HEK293 (cell line): Measurements from ENCODE around the gene TNIK.

Experiments used
- CTCF ChIA-PET: fragments of 350-600 bp; formaldehyde crosslinking; extraction: SDS; loops from one replicate; lab custom pipeline; 2021; ENCODE audit warnings: antibody characterized with exemption; lab: Yijun Ruan, JAX
- POLR2A ChIA-PET: fragments of 300-600 bp; formaldehyde crosslinking; extraction: SDS; loops from one replicate; lab custom pipeline; 2020; ENCODE audit warnings: antibody characterized with exemption, inconsistent platforms; lab: Yijun Ruan, JAX
- H3K27ac ChIP-seq: fragments of 200-500 bp; sonication (Bioruptor generic); 2 replicates; pipeline ENCODE4 v1.5.1; 2014; ENCODE audit warnings: low read depth, low read length, control low read depth, inconsistent platforms; ENCODE audit errors: extremely low read depth
- H3K36me3 ChIP-seq, 2 experiments: fragments of 200-500 bp in 1 of 2; sonication (Bioruptor generic) in 1 of 2; 1 replicate in 1 of 2; 2 replicates in 1 of 2; pipeline ENCODE4 v1.5.1; 2014 to 2017; ENCODE audit warnings: inconsistent platforms in 2 of 2, low read length in 2 of 2; ENCODE audit not compliant: control insufficient read depth in 2 of 2, insufficient read depth in 1 of 2
- H3K4me1 ChIP-seq: fragments of 200-500 bp; sonication (Bioruptor generic); 2 replicates; pipeline ENCODE4 v1.5.1; 2014; ENCODE audit warnings: mild to moderate bottlenecking, low read length, inconsistent platforms; ENCODE audit not compliant: control insufficient read depth, insufficient read depth
- H3K4me3 ChIP-seq: 2 replicates; pipeline ENCODE4 v1.5.1; 2011; ENCODE audit warnings: low read depth, mild to moderate bottlenecking, control low read depth, low read length, moderate library complexity
- H3K9me3 ChIP-seq: fragments of 200-500 bp; sonication (Bioruptor generic); 2 replicates; pipeline ENCODE4 v1.5.1; 2014; ENCODE audit warnings: low read depth, low read length, inconsistent platforms; ENCODE audit not compliant: control insufficient read depth, insufficient read depth
- GLI4 ChIP-seq: fragments of 450-650 bp; formaldehyde crosslinking; IDR thresholded peaks from 2 replicates; pipeline ENCODE4 v1.5.1; 2016; ENCODE audit warnings: missing biosample characterization, missing genetic modification characterization
- MZF1 ChIP-seq: fragments of 450-650 bp; formaldehyde crosslinking; IDR thresholded peaks from 2 replicates; pipeline ENCODE4 v1.5.1; 2017; ENCODE audit warnings: missing biosample characterization, missing genetic modification characterization, borderline replicate concordance
- SP3 ChIP-seq: fragments of 450-650 bp; formaldehyde crosslinking; IDR thresholded peaks from 2 replicates; pipeline ENCODE4 v1.5.1; 2016; ENCODE audit warnings: missing biosample characterization, missing genetic modification characterization
- TRIM28 ChIP-seq: IDR thresholded peaks from 2 replicates; pipeline ENCODE4 v1.6.1; 2011; ENCODE audit warnings: low read length, control low read depth, borderline replicate concordance
- ZFP41 ChIP-seq: fragments of 450-650 bp; formaldehyde crosslinking; IDR thresholded peaks from 2 replicates; pipeline ENCODE4 v1.5.1; 2016; ENCODE audit warnings: missing biosample characterization, missing genetic modification characterization, borderline replicate concordance
- ZIC2 ChIP-seq: fragments of 450-650 bp; formaldehyde crosslinking; IDR thresholded peaks from 2 replicates; pipeline ENCODE4 v1.5.1; 2016; ENCODE audit warnings: missing biosample characterization, missing genetic modification characterization
- ZNF121 ChIP-seq: fragments of 450-650 bp; formaldehyde crosslinking; IDR thresholded peaks from 2 replicates; pipeline ENCODE4 v1.5.1; 2016; ENCODE audit warnings: missing biosample characterization, missing genetic modification characterization
- ZNF133 ChIP-seq: fragments of 450-650 bp; formaldehyde crosslinking; IDR thresholded peaks from 2 replicates; pipeline ENCODE4 v1.5.1; 2016; ENCODE audit warnings: missing biosample characterization, missing genetic modification characterization
- ZNF155 ChIP-seq: fragments of 450-650 bp; formaldehyde crosslinking; IDR thresholded peaks from 2 replicates; pipeline ENCODE4 v1.5.1; 2016; ENCODE audit warnings: missing biosample characterization, missing genetic modification characterization
- ZNF175 ChIP-seq: fragments of 450-650 bp; formaldehyde crosslinking; IDR thresholded peaks from 2 replicates; pipeline ENCODE4 v1.5.1; 2016; ENCODE audit warnings: missing biosample characterization, missing genetic modification characterization
- ZNF292 ChIP-seq: fragments of 450-650 bp; formaldehyde crosslinking; IDR thresholded peaks from 2 replicates; pipeline ENCODE4 v1.5.1; 2016; ENCODE audit warnings: low read depth, missing biosample characterization, missing genetic modification characterization, borderline replicate concordance
- ZNF404 ChIP-seq: fragments of 450-650 bp; formaldehyde crosslinking; IDR thresholded peaks from 2 replicates; pipeline ENCODE4 v1.5.1; 2017; ENCODE audit warnings: missing biosample characterization, missing genetic modification characterization
- ZNF473 ChIP-seq: fragments of 450-650 bp; formaldehyde crosslinking; IDR thresholded peaks from 2 replicates; pipeline ENCODE4 v1.5.1; 2017; ENCODE audit warnings: missing biosample characterization, missing genetic modification characterization
- ZNF560 ChIP-seq: fragments of 450-650 bp; formaldehyde crosslinking; IDR thresholded peaks from 2 replicates; pipeline ENCODE4 v1.5.1; 2017; ENCODE audit warnings: missing biosample characterization, missing genetic modification characterization, borderline replicate concordance
- ZNF585B ChIP-seq: fragments of 450-650 bp; formaldehyde crosslinking; IDR thresholded peaks from 2 replicates; pipeline ENCODE4 v1.5.1; 2016; ENCODE audit warnings: missing biosample characterization, missing genetic modification characterization
- ZNF596 ChIP-seq: fragments of 450-650 bp; IDR thresholded peaks from 2 replicates; pipeline ENCODE4 v1.5.0; 2018; ENCODE audit warnings: missing biosample characterization, mild to moderate bottlenecking, missing genetic modification characterization, moderate library complexity
- ZNF623 ChIP-seq: fragments of 450-650 bp; formaldehyde crosslinking; IDR thresholded peaks from 2 replicates; pipeline ENCODE4 v1.5.1; 2016; ENCODE audit warnings: missing biosample characterization, missing genetic modification characterization
- ZNF747 ChIP-seq: fragments of 450-650 bp; formaldehyde crosslinking; IDR thresholded peaks from 2 replicates; pipeline ENCODE4 v1.5.1; 2016; ENCODE audit warnings: missing biosample characterization, missing genetic modification characterization
- ZNF792 ChIP-seq: fragments of 450-650 bp; formaldehyde crosslinking; IDR thresholded peaks from 2 replicates; pipeline ENCODE4 v1.5.1; 2016; ENCODE audit warnings: missing biosample characterization, missing genetic modification characterization
- TF ChIP-seq, protein P1 (sequence below): fragments of 450-650 bp; formaldehyde crosslinking; IDR thresholded peaks from 2 replicates; pipeline ENCODE4; 2016; ENCODE audit warnings: missing biosample characterization, missing genetic modification characterization
- TF ChIP-seq, protein P2 (sequence below): fragments of 450-650 bp; formaldehyde crosslinking; IDR thresholded peaks from 2 replicates; pipeline ENCODE4 v1.5.1; 2016; ENCODE audit warnings: missing biosample characterization, missing genetic modification characterization
- TF ChIP-seq, protein P3 (sequence below): fragments of 450-650 bp; formaldehyde crosslinking; IDR thresholded peaks from 2 replicates; pipeline ENCODE4 v1.5.1; 2016; ENCODE audit warnings: missing biosample characterization, missing genetic modification characterization
- TF ChIP-seq, protein P4 (sequence below): fragments of 450-650 bp; formaldehyde crosslinking; IDR thresholded peaks from 2 replicates; pipeline ENCODE4 v1.5.0; 2017; ENCODE audit warnings: missing biosample characterization, missing genetic modification characterization, borderline replicate concordance

The TNIK gene

DNA sequence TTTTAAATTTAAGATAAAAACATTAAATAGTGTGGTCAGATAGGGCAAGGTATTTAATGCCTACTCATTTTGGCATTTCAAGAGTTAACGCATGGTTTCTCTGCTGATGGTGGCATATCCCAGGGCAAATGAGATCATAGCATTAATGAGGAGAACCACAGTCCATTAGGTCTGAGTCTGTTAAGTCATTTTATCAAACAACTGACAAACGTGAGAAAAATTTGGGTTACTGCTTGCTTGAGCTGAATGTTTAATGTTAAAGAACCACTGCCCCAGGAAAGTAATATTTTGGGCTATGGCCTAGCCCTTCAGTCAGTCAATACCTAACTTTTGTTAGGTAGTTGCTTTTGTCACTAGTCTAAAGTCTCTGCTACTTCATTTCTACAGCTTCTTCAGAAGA is 395.7 kb downstream of the TNIK start:
- ChIA-PET POLR2A (no interaction called here), CTCF (interaction anchor here (0.5 kb wide), 2 partner anchors 38 to 123 kb away, joined by 3 read pairs; partner anchors contain the start of gene SLC2A2)
- no peak overlapping the region for H3K27ac ChIP-seq
- peaks cover 0 to 18% of the 10 kb centered on the region in 2 experiments; a peak in 1 of 3 replicates for H3K36me3 ChIP-seq
- no peaks in the 10 kb centered on the region for H3K9me3 ChIP-seq
- TF ChIP-seq, protein P1, sequence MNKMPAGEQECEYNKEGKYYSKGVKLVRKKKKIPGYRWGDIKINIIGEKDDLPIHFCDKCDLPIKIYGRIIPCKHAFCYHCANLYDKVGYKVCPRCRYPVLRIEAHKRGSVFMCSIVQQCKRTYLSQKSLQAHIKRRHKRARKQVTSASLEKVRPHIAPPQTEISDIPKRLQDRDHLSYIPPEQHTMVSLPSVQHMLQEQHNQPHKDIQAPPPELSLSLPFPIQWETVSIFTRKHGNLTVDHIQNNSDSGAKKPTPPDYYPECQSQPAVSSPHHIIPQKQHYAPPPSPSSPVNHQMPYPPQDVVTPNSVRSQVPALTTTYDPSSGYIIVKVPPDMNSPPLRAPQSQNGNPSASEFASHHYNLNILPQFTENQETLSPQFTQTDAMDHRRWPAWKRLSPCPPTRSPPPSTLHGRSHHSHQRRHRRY (tag by site-specific recombination), result no peak
- TF ChIP-seq ZNF133, result no peak
- TF ChIP-seq ZNF155 (tag by site-specific recombination), result no peak
- TF ChIP-seq ZNF585B (tag by site-specific recombination), result no peak
- no peak for TF ChIP-seq ZNF473 (tag by site-specific recombination)
- TF ChIP-seq, protein P2, sequence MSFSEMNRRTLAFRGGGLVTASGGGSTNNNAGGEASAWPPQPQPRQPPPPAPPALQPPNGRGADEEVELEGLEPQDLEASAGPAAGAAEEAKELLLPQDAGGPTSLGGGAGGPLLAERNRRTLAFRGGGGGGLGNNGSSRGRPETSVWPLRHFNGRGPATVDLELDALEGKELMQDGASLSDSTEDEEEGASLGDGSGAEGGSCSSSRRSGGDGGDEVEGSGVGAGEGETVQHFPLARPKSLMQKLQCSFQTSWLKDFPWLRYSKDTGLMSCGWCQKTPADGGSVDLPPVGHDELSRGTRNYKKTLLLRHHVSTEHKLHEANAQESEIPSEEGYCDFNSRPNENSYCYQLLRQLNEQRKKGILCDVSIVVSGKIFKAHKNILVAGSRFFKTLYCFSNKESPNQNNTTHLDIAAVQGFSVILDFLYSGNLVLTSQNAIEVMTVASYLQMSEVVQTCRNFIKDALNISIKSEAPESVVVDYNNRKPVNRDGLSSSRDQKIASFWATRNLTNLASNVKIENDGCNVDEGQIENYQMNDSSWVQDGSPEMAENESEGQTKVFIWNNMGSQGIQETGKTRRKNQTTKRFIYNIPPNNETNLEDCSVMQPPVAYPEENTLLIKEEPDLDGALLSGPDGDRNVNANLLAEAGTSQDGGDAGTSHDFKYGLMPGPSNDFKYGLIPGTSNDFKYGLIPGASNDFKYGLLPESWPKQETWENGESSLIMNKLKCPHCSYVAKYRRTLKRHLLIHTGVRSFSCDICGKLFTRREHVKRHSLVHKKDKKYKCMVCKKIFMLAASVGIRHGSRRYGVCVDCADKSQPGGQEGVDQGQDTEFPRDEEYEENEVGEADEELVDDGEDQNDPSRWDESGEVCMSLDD (tag by site-specific recombination), result no peak
- no peak for TF ChIP-seq ZNF404 (tag by site-specific recombination)
- TF ChIP-seq ZNF623 (tag by site-specific recombination), result no peak
- no peak for TF ChIP-seq ZNF792 (tag by site-specific recombination)
- TF ChIP-seq ZNF596 (tag by site-specific recombination), result no peak
- TF ChIP-seq ZNF121 (tag by site-specific recombination), result no peak
- TF ChIP-seq ZNF175 (tag by site-specific recombination), result no peak
- no peak for TF ChIP-seq TRIM28
- TF ChIP-seq MZF1, result no peak
- no peak for TF ChIP-seq GLI4
- TF ChIP-seq, protein P3, sequence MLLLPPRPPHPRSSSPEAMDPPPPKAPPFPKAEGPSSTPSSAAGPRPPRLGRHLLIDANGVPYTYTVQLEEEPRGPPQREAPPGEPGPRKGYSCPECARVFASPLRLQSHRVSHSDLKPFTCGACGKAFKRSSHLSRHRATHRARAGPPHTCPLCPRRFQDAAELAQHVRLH (tag by site-specific recombination), result no peak
- no peaks in the 10 kb centered on the region for H3K4me1 ChIP-seq
- H3K4me3 ChIP-seq, result no peak overlapping the region

DNA sequence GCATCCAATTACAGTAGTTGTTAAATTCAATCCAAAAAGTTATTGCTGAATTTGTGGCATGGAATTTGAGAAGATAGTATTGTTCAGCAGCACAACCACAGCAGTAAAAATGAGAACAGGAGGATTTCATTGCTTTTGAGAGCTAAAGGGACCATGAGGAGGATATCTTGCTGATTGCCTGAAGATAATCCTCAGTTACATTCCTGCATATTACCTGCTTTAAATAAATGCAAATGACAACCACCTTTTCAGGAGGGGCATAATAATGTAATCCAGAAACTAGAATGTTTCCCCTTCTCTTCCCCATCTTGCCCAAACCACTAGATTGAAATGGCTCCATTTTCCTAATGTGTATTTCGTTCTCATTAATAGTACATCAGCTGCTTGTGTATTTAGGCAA is 398.5 kb downstream of the TNIK start:
- Histone ChIP-seq H3K4me1 (no peaks in the 10 kb centered on the region), H3K9me3 (no peaks in the 10 kb centered on the region), H3K36me3 (peaks cover 0 to 14% of the 10 kb centered on the region in 2 experiments; a peak in 1 of 3 replicates), H3K27ac (no peak overlapping the region), H3K4me3 (no peak overlapping the region)
- ChIA-PET CTCF (interaction anchor here (1.0 kb wide), 1 partner anchor 11 kb away, joined by 5 read pairs; no protein-coding TSS in a partner anchor), POLR2A (no interaction called here)
- no peak for TF ChIP-seq ZNF292
- no peak for TF ChIP-seq ZNF175 (tag by site-specific recombination)
- TF ChIP-seq ZFP41, result no peak

DNA sequence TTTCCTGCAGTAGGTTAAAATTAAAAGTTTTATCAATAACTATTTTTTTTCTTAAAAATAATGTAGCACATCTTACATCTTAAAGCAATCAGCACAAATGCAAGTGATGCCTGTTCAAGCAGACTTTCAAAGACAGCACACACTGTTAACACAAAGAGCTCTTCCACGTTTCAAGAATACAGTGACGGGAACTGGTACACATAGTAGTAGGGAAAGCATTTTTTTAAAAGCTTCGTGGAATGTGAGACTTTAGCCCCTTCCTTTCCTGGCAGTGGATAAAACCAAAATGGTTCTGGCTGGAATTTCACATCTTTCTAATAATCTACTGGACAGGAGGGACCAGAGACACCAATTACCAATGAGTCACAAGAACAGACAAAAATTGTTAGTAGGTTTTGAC is 400.2 kb downstream of the TNIK start:
- Histone ChIP-seq H3K4me1 (no peaks in the 10 kb centered on the region), H3K27ac (no peak overlapping the region), H3K36me3 (peaks cover 0 to 6% of the 10 kb centered on the region in 2 experiments; a peak in 1 of 3 replicates), H3K9me3 (no peaks in the 10 kb centered on the region), H3K4me3 (no peak overlapping the region)
- ChIA-PET CTCF (no interaction called here), POLR2A (no interaction called here)
- TF ChIP-seq ZNF747 (tag by site-specific recombination) (no peak), ZNF560 (tag by site-specific recombination) (no peak), ZNF155 (tag by site-specific recombination) (no peak), ZIC2 (tag by site-specific recombination) (no peak), SP3 (no peak)
- TF ChIP-seq, protein P4, sequence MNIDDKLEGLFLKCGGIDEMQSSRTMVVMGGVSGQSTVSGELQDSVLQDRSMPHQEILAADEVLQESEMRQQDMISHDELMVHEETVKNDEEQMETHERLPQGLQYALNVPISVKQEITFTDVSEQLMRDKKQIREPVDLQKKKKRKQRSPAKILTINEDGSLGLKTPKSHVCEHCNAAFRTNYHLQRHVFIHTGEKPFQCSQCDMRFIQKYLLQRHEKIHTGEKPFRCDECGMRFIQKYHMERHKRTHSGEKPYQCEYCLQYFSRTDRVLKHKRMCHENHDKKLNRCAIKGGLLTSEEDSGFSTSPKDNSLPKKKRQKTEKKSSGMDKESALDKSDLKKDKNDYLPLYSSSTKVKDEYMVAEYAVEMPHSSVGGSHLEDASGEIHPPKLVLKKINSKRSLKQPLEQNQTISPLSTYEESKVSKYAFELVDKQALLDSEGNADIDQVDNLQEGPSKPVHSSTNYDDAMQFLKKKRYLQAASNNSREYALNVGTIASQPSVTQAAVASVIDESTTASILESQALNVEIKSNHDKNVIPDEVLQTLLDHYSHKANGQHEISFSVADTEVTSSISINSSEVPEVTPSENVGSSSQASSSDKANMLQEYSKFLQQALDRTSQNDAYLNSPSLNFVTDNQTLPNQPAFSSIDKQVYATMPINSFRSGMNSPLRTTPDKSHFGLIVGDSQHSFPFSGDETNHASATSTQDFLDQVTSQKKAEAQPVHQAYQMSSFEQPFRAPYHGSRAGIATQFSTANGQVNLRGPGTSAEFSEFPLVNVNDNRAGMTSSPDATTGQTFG (tag by site-specific recombination), result no peak
